Stimulated activated CD8-positive, alpha-beta memory T cell treated with anti-CD3 and anti-CD28 coated beads, Interleukin-7, amount 100 ng/mL, for 24 hours (primary cell): ENCODE data around the gene DAP.

Source experiments
- DNase-seq: peaks from one replicate; pipeline ENCODE4 v3.0.0-alpha.2; 2020; ENCODE audit warnings: low read depth

DAP gene

GRCh38 chr5:10760096-10760920 lies 726 bp downstream of the DAP start:
- no peak for DNase-seq

DNA sequence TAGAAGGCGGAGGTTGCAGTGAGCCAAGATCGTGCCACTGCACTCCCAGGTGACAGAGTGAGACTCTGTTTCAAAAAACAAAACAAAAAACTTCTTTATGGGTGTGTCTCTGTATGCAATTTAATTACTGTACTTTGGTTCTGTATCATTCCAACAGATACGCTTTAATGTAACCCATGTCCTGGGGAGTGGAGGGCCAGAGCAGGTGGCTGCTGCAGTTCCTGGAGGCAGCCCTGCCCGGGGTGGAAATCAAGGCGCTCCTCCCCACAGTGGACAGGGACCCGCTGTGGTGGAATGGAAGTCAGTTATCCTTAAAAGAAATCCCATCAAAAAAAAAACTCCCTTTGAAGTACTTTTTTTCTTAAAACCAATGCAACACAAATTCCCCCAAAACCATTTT lies 1.9 kb downstream of the DAP start:
- DNase-seq, result no peak

DNA sequence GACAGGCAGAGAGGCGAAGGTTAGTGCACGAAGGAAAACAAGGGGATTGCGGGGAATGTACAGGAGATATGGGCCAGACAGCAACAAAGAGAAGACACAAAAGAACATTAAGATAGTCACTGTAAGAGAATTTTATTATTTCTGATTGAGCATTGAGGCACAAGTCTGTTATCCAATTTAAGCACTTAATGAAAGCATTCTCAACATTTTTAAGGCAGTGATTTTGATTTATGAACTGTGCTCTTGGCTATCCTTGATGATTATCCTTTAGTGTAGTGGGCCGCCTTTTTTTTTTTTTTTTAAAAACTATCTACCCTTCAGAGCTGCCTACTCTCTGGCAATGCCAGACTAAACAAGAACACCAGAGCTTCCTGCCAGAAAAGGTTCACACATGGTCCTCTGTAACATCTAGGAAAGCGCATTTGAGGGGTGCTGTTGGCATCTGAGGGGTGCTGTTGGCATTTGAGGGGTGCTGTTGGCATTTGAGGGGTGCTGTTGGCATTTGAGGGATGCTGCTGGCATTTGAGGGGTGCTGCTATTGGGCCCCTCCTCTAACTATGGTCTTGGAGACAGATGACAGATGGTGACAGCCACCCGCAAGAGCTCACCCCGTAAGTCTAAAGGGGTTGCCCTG lies 3.0 kb downstream of the DAP start:
- no peak for DNase-seq

- no peak for DNase-seq
These were observed 4.0 kb downstream of the DAP start for GRCh38 chr5:10757043-10757442.

GRCh38 chr5:10756549-10756948 lies 4.5 kb downstream of the DAP start:
- DNase-seq, result no peak

DNA sequence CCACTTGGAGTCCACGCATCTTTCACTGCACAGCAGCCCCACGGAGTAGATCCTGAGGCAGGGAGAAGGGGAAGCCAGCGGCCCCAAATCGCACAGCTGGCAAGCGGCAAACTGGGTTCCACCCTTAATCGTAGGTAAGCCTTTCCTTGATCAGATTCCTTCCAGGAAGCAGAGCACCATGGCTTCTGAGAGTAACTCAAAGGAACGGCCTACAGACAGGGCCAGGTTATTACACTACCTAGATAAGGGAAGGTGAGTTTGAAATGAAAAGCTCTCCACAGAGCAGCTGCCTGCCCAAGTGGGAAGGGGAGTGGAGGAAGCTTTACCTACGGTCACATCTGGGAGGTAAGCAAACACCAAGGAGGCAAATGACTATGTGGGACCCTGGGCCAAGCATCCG lies 7.9 kb downstream of the DAP start:
- no peak for DNase-seq

DNA sequence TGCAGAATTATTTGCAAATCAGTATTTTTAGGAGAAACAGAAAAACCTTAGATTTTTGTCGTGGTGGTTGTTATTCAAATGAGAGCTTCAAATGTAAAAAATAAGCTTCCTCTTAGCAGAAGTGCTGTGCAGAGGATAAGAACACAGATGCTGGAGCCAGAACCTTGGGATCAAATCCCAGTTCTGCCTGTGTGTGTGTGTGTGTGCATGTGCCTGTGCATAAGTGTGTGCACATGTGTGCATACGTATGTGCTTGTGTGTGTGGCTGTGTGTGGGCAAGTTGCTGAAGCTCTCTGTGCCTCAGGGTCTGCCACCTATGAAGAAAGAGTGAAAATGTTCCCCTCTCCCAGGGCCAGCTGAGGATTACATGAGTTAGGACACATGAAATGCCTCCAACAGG lies 8.6 kb downstream of the DAP start:
- DNase-seq, result no peak

GRCh38 chr5:10750909-10751308 lies 10.1 kb downstream of the DAP start:
- no peak for DNase-seq

- DNase-seq, result no peak
These were observed 13.1 kb downstream of the DAP start for GRCh38 chr5:10747678-10748622.

- DNase-seq, result no peak
These were observed 14.3 kb downstream of the DAP start for GRCh38 chr5:10746711-10747110.

- no peak for DNase-seq
These were observed 15.9 kb downstream of the DAP start for GRCh38 chr5:10745133-10745532.

GRCh38 chr5:10744681-10745080 lies 16.4 kb downstream of the DAP start:
- DNase-seq, result no peak

DNA sequence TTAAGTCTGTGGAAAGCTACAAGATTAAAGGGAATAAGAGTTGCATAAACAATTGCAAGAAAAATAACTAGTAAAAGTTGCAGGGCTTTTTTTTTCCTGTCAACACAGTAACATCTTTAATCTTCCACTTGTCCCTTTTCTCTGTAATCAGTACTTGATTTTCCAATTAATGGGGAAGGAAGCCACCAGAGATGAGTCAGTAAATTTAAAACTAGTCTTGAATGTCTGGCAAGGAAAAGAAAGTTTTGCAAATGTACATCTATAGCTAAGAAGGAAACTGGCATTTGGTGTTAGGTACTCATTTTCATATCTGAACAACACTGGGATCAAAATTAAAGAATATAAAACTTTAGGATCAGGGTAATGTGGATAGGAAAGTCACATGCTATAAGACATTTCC lies 17.1 kb downstream of the DAP start:
- DNase-seq, result no peak

- no peak for DNase-seq
These were observed 17.5 kb downstream of the DAP start for GRCh38 chr5:10743526-10743925.

DNA sequence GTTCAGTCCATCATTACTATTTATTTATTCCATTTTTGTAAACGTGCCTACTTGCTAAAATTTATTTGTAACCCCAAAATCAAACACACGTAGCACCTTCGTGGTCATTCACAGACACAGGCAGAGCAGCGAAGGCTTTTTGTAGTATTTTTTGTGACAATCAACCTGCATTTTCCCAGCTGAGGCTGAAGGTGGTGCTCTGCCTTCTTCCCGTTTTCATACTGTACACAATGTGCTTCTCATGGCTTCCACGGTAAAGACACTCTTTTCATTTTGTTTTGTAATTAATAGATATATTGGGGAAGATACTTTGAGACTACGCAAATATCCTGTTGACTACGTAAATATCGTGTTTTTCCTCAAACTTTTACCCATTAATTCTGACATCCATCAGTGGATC lies 19.4 kb downstream of the DAP start:
- DNase-seq, result no peak

GRCh38 chr5:10740384-10740783 lies 20.6 kb downstream of the DAP start:
- DNase-seq, result no peak

- DNase-seq, result no peak
These were observed 23.2 kb downstream of the DAP start for GRCh38 chr5:10737880-10738279.

GRCh38 chr5:10736808-10737207 lies 24.2 kb downstream of the DAP start:
- DNase-seq, result no peak

DNA sequence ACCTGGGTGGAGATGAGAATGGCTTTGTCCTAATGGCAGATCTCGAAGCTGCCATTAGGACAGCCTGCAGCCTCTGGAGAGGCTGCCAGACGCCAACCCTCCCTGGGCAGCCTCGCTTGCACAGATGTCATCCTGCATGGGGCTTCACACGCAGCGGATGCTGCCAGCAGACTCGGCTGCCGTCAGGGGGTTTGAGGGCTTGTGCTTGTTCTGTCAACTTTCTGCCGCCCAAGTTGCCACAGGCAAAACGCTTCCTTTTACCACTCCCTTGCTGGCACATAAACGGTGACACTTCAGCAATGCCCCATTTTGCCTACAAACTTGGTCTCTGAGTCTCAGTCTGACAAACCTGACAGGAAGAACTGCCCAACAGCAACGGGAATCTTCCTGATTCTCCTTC lies 24.7 kb downstream of the DAP start:
- DNase-seq, result no peak

DNA sequence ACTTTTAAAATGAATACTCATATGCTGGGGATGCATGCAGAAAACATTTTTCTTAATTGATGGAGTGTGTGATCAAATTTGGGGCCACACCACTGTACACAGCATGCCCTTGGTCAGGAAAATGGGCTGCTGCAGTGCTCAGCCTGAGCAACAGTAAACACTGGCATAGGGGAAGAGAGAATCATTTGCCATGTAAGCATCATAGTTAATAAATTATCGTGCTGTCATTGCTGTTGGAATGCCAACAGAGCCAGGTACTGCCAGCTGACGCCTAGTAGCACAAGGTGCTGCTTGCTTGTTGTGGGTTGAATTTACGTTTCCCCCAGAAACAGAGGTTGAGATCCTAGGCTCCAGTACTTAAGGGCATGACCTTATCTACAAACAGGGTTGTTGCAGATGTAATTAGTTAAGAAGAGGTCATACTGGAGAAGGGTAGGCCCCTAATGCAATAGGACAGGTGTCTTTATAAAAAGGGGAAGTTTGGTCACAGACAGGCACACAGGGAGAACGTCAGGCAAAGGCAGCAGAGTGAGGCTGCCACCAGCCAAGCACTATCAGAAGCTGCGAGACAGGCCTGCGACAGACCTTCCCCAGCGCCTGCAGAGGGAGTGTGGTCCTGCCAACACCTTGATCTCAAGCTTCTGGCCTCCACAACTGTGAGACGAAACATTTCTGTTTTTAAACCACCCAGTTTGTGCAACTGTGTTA lies 25.3 kb downstream of the DAP start:
- no peak for DNase-seq

GRCh38 chr5:10734832-10735523 lies 26.1 kb downstream of the DAP start:
- DNase-seq, result no peak
